Activated T-helper 1 cell treated with Interleukin-2 at 50 U/mL for 16 hours (primary cell): ENCODE measurements around the gene TTLL8.

Experiments used
- DNase-seq: peaks from one replicate; pipeline ENCODE4 v3.0.0-alpha.2; 2020; ENCODE audit warnings: low read depth

The TTLL8 gene

DNA sequence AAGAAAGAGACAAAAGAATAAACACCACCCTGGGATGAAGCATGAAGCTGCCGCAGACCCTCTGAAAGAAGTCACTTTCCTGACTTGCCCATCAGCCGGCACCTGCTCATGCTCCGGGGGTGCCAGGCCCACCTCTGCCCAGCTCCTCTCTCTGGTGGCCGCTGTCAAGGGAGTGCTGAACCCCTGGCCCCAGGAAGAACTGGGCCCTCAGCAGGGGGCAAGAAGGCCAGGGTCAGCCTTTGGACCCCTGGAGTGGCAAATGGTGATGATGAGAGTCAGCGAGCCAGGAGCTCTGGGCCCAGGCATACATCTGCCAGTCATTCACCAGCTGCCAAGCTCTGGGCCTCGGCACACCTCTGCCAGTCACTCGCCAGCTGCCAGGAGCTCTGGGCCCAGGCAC, 17.4 kb downstream of the TTLL8 start:
- no peak for DNase-seq

- DNase-seq: no peak
These were observed 18.2 kb downstream of the TTLL8 start for GRCh38 chr22:50039669-50040443.

- no peak for DNase-seq
These were observed 21.9 kb downstream of the TTLL8 start for GRCh38 chr22:50035976-50036724.

DNA sequence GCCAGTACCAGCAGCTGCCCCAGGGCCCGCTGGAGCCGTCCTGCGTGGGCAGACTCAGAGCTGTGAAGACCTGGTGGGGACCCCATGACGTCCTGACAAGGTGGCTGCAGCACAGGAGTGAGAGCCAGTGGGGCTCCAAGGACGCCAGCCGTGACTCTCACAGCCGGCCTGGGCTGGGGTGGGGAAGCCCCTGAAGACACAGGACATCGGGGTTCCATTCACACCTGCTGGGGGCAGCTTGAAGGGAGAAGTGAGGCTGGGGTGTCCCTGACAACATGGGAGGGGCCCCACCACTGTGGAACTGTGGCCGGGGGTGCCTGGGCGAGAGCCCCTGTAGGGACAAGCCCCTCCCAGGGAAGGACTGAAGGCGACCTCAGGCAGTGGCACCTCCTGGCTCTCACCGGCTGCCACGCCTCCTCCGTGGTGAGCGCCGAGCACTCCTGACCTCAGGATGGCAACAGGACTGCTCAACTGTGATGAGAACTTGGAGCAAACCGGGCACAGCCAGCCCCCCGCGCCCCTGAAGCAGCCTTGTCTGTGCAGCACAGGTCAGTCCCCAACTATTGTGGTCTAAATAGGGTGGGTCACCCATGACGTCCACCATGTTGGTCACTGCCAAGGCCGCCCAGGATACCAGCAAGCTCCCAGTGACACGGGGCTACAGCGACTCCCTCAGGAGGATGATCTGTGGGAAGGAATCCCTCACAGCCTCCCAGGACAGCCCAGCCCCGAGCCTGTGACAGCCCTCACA, 22.8 kb downstream of the TTLL8 start:
- DNase-seq: no peak

DNA sequence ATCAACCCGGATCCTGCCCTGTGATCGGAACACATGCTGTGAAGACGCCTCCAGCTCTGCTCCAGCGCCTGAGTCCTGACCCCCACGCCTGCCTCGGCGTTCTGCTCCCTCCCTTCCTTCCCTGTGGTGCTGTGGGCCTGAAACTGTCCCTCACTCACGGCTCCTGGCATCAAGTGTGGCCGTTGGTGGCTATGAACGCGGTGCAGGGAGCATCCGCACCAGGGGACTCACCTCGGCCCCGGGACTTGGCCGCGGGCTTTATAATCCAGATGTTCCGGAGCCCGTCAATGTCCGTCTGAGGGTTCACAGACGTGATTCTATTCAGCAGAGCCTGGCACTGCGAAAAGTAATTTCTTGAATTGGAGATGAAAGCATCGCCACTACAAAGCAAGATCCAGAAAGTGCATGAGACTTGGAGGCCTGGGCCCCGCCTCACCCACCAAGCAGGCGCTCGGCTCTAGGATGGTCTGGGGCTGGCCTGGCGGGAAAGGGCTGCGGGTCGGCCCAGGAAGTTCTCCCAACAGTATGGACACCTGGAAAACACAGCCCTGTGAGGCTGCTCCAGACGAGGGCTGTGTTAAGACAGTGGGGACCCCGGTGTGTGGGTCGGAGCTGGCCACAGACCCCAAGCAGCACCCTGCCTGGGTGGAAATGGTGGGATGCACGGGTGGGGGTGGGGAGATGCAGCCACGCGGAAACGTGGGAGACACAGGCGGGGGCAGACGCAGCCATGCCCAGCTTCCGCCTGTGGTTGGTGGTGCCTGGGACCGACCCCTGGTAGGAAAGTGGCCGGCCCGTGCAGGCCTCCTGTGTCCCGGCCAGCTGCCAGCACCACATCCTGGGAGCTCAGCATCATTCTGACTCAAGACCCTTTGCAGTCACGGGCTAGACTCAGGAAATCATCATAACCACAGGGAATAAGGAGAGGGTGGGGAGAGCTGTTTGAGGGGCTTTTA, 23.7 kb downstream of the TTLL8 start:
- no peak for DNase-seq

- DNase-seq: no peak
These were observed 25.0 kb downstream of the TTLL8 start for GRCh38 chr22:50032941-50033601.

DNA sequence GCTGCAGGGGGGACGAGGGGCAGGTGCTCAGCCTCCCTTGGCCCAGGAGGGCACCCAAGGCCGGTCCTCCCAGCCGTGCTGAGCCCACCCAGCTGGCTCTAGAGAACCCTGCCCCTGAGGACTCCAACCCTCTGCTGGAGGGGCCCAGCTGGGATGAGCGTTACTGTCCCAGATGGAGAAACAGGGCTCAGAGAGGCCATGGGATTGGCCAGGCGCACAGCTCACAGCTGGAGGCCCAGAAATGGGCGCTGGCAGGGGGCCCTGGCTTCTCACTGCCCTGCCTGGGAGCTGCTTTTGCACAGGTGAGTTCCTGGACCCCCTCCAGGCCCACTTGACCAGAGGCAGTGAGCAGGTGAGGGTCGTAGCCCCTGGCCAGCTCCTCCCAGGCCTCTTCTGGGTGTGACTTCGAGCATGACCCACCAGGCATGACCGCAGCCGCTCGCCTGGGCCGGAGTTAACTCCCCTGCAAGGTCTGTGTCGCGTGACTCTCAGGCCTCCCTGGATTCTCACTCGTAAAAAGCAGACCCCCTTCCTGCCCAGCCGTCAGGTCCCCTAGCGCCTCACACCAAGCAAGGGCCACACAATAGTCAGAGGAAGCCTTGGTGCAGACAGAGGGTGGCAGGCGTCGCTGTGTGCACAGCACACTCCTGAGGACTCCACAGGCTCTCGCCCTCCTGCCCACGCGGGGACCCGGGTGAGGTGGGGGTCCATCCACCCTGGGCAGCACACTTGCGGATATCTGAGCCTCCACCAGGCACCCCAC, 25.8 kb downstream of the TTLL8 start:
- no peak for DNase-seq

DNA sequence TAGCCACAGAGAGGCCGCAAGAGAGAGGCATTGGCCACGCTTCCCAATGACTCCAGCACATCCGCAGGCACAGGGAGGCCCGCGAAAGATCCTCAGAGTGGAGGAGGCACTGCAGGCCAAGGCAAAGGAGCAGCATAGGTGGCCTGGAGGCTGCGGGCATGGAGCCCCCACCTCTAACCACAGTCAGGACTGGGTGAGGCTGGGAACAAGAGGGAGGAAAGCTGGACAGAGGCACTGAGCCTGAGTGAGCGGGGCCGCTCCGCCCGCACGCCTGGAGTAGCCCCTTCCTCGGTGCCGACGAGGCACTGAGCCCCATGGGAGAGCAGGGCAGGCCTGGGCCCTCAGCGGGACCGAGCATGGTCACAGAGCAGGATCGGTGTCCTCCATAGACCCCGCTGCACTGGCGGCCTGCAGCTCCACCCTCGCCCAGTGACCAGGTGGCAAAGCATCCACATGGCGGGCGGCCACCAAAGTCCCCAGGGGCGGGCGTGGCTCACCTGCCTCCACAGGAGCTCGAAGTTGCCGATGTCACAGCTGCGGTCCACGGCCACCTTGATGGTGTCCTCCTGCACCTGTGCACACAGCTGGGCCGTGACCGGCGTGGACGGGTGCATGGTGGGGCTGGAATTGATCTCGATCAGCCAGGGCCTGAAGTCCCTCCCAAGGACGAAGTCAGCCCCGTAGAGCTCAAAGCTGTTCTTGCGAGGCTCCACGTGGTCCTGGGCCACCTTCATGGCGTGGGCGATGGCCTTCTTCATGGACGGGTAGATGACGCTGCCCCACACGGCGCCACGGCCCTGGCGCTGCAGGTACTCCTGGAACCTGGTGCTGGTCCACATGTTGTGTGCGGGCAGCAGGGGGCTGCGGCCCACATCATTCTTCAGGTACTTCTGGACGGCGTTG, 26.7 kb downstream of the TTLL8 start:
- DNase-seq: no peak

DNA sequence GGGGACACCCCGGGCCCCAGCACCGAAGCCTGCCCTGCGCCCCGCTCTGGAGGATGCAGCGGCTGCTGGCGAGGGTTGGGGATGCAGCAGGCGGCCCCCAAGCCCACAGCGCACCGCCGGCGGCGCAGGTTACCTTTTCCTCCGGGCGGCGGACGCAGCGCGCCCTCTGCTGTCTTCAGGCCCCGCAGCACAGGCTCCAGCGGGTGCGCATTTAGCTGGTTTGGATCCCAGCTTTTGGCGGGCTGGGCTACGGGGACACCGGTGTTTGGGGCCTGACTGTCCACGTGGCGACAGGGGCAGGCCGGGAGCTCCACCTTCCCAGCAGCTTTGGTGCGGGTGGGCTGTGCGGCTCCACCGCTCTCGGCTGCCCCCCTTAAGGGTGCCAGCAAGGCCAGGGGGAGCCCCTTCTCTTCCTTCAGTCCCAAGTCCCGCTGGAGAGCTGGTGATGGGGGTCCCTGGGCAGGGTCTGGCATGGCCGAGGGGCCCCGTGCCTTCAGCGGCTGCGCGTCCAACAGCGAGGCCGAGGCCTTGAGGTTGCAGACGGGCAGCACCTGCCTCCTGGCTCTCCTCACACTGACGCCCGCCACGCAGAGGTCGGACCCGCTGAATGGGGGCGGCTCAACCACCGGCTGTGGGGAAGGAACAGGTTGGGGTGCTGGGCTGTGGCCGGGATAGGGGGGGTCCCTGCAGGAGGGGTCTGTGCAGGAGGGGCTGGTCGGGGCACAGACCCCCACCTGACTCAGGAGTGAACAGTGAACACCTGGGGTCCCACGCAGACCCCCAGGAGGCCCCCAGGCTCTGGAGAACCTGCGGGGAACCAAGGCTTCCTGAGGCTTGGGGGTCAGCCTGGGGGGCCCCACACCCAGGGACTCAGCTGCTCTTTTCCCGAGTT, 27.6 kb downstream of the TTLL8 start:
- peak; percentile 71 for DNase-seq

- peak; percentile 41 for DNase-seq
These were observed 30.2 kb downstream of the TTLL8 start for GRCh38 chr22:50027639-50028537.

DNA sequence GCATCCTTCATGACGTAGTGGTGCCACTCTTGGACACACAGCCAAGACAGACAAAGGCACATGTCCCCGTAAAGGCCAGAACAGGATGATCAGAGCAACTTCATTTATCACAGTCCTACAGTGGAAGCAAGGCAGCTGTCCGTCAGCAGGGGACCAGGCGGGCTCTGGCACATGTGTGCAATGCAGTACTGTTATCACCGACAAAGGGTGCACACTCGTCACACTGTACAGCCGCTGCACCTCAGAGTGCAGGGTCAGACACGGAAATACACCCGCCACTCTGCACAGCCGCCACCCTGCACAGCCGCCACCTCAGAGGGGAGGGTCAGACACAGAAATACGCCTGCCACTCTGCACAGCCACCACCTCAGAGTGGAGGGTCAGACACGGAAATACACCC, 32.1 kb downstream of the TTLL8 start:
- DNase-seq: no peak

DNA sequence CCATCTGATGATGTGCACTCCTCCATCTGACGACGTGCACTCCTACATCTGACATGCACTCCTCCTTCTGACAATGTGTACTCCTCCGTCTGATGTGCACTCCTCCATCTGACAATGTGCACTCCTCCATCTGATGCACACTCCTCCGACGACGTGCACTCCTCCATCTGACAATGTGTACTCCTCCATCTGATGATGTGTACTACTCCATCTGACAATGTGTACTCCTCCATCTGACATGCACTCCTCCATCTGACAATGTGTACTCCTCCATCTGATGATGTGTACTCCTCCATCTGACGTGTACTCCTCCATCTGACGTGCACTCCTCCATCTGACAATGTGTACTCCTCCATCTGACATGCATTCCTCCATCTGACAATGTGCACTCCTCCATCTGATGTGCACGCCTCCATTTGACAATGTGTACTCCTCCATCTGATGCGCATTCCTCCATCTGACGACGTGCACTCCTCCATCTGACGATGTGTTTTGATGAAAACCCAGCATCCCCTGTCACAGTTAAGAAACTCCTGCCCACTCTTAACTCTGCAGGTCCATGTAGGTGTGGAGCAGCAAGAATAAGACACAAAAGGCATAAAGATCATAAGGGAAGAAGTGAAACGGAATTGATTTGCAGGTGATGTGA, 35.8 kb downstream of the TTLL8 start:
- DNase-seq: no peak

- DNase-seq: no peak
These were observed 37.5 kb downstream of the TTLL8 start for GRCh38 chr22:50020606-50021005.

DNA sequence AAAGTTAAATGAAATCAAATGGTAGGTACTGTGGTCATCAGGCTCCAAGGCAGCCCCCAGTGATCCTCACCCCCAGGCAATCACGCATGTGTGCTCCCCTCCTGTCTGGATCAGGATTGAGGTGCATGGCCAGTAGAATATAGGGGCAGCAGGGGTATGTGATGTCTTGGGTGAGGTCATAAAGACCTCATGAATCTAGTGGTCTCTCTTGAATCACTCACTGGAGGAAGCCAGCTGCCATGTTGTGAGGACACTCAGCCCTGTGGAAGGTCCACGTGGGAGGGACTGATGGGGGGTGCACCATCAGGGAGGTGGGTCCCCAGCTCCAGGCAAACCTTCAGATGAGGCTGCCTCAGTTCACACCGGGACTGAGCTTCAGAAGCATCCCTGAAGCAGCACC, 38.8 kb downstream of the TTLL8 start:
- no peak for DNase-seq

- no peak for DNase-seq
These were observed 39.4 kb downstream of the TTLL8 start for GRCh38 chr22:50018608-50019285.

DNA sequence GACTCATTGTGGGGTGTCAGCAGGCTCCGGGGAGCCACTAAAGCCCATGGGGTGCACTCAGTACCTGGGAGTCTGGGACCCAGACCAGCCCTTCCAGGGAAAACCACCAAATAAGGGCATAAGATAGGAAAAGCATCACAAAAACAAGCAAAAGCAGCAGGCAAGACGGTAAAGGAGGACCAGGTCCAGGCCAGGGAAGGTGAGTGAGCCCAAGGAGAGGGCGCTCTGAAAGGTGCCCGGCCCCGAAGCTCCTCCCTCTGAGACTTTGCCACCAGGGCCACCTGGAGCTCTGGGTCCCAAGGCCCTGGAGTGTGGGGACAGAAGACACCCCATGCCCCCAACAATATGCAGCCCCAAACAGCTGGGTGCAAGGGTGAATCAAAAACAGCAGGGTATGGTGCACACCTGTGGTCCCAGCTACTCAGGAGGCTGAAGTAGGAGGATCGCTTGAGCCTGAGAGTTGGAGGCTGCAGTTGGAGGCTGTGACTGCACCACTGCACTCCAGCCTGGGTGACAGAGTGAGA, 40.3 kb downstream of the TTLL8 start:
- DNase-seq: no peak
